GM23338 (cell line): Measurements from ENCODE around the gene IFNL2. TPM values are rescaled to one million over a fixed set of nuclear protein-coding genes. Genes with fewer than 3 reads are reported as not detected.

ENCODE experiments used
- ATAC-seq: fragments of 200-7000 bp; cut with Tn5 transposase; 3 replicates; pipeline ENCODE4 v1.9.1; 2020
- DNase-seq: peaks from one replicate; pipeline ENCODE4 v3.0.0-alpha.2; 2015; ENCODE audit warnings: low spot score
- H2AFZ ChIP-seq: fragments of 200-600 bp; sonication (generic); 2 replicates; pipeline ENCODE4 v1.8.0; 2016; ENCODE audit warnings: antibody characterized with exemption, mild to moderate bottlenecking, moderate library complexity
- H3F3A ChIP-seq: fragments of 200-600 bp; sonication (generic); replicated peaks from 2 replicates; pipeline ENCODE4 v1.8.0; 2017; ENCODE audit warnings: antibody characterized with exemption, mixed run types, low read depth
- H3K27ac ChIP-seq: fragments of 200-600 bp; sonication (generic); 2 replicates; pipeline ENCODE4 v1.6.1; 2016; ENCODE audit warnings: low read depth
- H3K27me3 ChIP-seq: fragments of 200-600 bp; sonication (generic); 2 replicates; pipeline ENCODE4 v1.8.0; 2016; ENCODE audit warnings: mild to moderate bottlenecking, mixed run types, moderate library complexity; ENCODE audit not compliant: insufficient read depth
- H3K36me3 ChIP-seq: fragments of 200-600 bp; sonication (generic); 2 replicates; pipeline ENCODE4 v1.8.0; 2016; ENCODE audit warnings: mild to moderate bottlenecking; ENCODE audit not compliant: insufficient read depth
- H3K4me1 ChIP-seq: fragments of 200-600 bp; sonication (generic); 2 replicates; pipeline ENCODE4 v1.8.0; 2016; ENCODE audit warnings: mild to moderate bottlenecking, moderate library complexity; ENCODE audit not compliant: insufficient read depth
- H3K4me2 ChIP-seq: fragments of 200-600 bp; sonication (generic); 2 replicates; pipeline ENCODE4 v1.7.1; 2017; ENCODE audit warnings: mixed run types
- H3K4me3 ChIP-seq: fragments of 200-600 bp; sonication (generic); 2 replicates; pipeline ENCODE4 v1.6.1; 2016; ENCODE audit warnings: mixed run types
- H3K79me2 ChIP-seq: fragments of 200-600 bp; sonication (generic); replicated peaks from 2 replicates; pipeline ENCODE4 v1.8.0; 2017; ENCODE audit warnings: mild to moderate bottlenecking; ENCODE audit not compliant: insufficient read depth
- H3K9me2 ChIP-seq: fragments of 200-600 bp; sonication (generic); 2 replicates; pipeline ENCODE4 v1.8.0; 2017; ENCODE audit not compliant: insufficient read depth
- H4K20me1 ChIP-seq: fragments of 200-600 bp; sonication (generic); replicated peaks from 2 replicates; pipeline ENCODE4 v1.8.0; 2017; ENCODE audit warnings: mild to moderate bottlenecking; ENCODE audit not compliant: insufficient read depth
- H3K27ac Mint-ChIP-seq: 2 replicates; pipeline ENCODE4 v1.8.0; 2020; ENCODE audit warnings: inconsistent platforms, mild to moderate bottlenecking, moderate library complexity, mixed read lengths
- H3K27me3 Mint-ChIP-seq: 3 replicates; pipeline ENCODE4 v1.8.0; 2022; ENCODE audit warnings: low read depth, mild to moderate bottlenecking, moderate library complexity, mixed read lengths, inconsistent platforms; ENCODE audit not compliant: insufficient read depth, poor library complexity
- H3K36me3 Mint-ChIP-seq: 3 replicates; pipeline ENCODE4 v1.8.0; 2021; ENCODE audit warnings: low read depth, mild to moderate bottlenecking, inconsistent platforms, moderate library complexity, mixed read lengths
- H3K4me1 Mint-ChIP-seq: 3 replicates; pipeline ENCODE4 v1.8.0; 2020; ENCODE audit warnings: mild to moderate bottlenecking, inconsistent platforms, mixed read lengths
- H3K4me3 Mint-ChIP-seq: 3 replicates; pipeline ENCODE4 v1.8.0; 2021; ENCODE audit warnings: moderate library complexity, mild to moderate bottlenecking, inconsistent platforms, mixed read lengths
- H3K9me3 Mint-ChIP-seq: 3 replicates; pipeline ENCODE4 v1.8.0; 2020; ENCODE audit warnings: moderate library complexity, mild to moderate bottlenecking, inconsistent platforms, mixed read lengths
- CREB1 ChIP-seq: fragments of 250-450 bp; sonication (Bioruptor Pico); IDR thresholded peaks from 2 replicates; pipeline ENCODE4 v1.5.0; 2020; ENCODE audit warnings: low read depth, mild to moderate bottlenecking, moderate library complexity
- EZH2 ChIP-seq: fragments of 200-600 bp; sonication (generic); IDR thresholded peaks from one replicate; pipeline ENCODE4 v1.8.0; 2017; ENCODE audit warnings: antibody characterized with exemption, mild to moderate bottlenecking, low read depth; ENCODE audit not compliant: unreplicated experiment
- EZH2phosphoT487 ChIP-seq: fragments of 200-600 bp; sonication (generic); IDR thresholded peaks from one replicate; pipeline ENCODE4 v1.8.1; 2018; ENCODE audit warnings: antibody characterized with exemption; ENCODE audit not compliant: unreplicated experiment
- JUNB ChIP-seq: IDR thresholded peaks from one replicate; pipeline ENCODE4 v1.6.1; 2016; ENCODE audit warnings: antibody characterized with exemption; ENCODE audit not compliant: unreplicated experiment
- NANOG ChIP-seq: IDR thresholded peaks from 2 replicates; pipeline ENCODE4 v1.6.1; 2016; ENCODE audit warnings: antibody characterized with exemption, borderline replicate concordance
- POLR2AphosphoS5 ChIP-seq: IDR thresholded peaks from 2 replicates; pipeline ENCODE4 v1.6.1; 2016; ENCODE audit warnings: antibody characterized with exemption, low read depth
- ZNF114 ChIP-seq: fragments of 250-450 bp; sonication (Bioruptor Pico); IDR thresholded peaks from 2 replicates; pipeline ENCODE4 v1.5.0; 2020; ENCODE audit warnings: mild to moderate bottlenecking, moderate library complexity
- ZNF331 ChIP-seq: fragments of 250-450 bp; sonication (Bioruptor Pico); IDR thresholded peaks from 2 replicates; pipeline ENCODE4 v1.5.0; 2020; ENCODE audit warnings: low read depth, mild to moderate bottlenecking, moderate library complexity
- polyA plus RNA-seq: library from polyadenylated mRNA; unstranded; fragments of >200 nt; fragmentation: Nextera tagmentation; extraction: Ambion mirVana; gene quantifications from 2 replicates; pipeline ENCODE4 v1.2.1, GENCODE V29; 2016
- total RNA-seq: library from RNA; depleted of rRNA; stranded (reverse); fragments of >200 nt; shearing (Covaris generic); gene quantifications from 2 replicates; pipeline ENCODE4 v1.2.3, GENCODE V29; 2014
- TF ChIP-seq, protein P1 (sequence below): fragments of 250-450 bp; sonication (Bioruptor Pico); IDR thresholded peaks from 2 replicates; pipeline ENCODE4 v1.5.0; 2020; ENCODE audit warnings: mild to moderate bottlenecking, moderate library complexity
- TF ChIP-seq, protein P2 (sequence below): IDR thresholded peaks from 2 replicates; pipeline ENCODE4 v1.6.1; 2016; ENCODE audit warnings: antibody characterized with exemption
- TF ChIP-seq, protein P3 (sequence below): IDR thresholded peaks from one replicate; pipeline ENCODE4 v1.6.1; 2018; ENCODE audit warnings: antibody characterized with exemption; ENCODE audit not compliant: unreplicated experiment

Gene IFNL2
- total and polyA plus RNA-seq, 2 experiments from 2014 or later, result not detected

DNA sequence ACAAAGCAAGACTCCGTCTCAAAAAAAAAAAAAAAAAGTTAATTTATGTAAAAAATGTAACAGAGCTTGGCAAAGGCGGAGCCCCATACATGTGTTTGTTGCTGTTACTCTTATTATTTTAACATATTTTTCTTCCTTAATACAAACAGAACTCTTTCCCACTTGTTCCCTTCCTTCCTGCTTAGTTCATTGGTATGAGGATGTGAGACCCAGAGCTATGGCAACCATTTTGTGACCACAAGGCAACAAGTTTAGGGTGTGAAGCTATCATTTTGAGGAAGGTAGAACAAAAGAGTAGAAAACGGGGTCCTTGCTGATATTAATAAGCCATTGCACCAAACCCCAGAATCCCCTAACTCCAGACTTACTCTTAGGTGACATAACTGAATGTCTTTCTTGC, 33.4 kb downstream of the IFNL2 start (continued):
- TF ChIP-seq, protein P1, sequence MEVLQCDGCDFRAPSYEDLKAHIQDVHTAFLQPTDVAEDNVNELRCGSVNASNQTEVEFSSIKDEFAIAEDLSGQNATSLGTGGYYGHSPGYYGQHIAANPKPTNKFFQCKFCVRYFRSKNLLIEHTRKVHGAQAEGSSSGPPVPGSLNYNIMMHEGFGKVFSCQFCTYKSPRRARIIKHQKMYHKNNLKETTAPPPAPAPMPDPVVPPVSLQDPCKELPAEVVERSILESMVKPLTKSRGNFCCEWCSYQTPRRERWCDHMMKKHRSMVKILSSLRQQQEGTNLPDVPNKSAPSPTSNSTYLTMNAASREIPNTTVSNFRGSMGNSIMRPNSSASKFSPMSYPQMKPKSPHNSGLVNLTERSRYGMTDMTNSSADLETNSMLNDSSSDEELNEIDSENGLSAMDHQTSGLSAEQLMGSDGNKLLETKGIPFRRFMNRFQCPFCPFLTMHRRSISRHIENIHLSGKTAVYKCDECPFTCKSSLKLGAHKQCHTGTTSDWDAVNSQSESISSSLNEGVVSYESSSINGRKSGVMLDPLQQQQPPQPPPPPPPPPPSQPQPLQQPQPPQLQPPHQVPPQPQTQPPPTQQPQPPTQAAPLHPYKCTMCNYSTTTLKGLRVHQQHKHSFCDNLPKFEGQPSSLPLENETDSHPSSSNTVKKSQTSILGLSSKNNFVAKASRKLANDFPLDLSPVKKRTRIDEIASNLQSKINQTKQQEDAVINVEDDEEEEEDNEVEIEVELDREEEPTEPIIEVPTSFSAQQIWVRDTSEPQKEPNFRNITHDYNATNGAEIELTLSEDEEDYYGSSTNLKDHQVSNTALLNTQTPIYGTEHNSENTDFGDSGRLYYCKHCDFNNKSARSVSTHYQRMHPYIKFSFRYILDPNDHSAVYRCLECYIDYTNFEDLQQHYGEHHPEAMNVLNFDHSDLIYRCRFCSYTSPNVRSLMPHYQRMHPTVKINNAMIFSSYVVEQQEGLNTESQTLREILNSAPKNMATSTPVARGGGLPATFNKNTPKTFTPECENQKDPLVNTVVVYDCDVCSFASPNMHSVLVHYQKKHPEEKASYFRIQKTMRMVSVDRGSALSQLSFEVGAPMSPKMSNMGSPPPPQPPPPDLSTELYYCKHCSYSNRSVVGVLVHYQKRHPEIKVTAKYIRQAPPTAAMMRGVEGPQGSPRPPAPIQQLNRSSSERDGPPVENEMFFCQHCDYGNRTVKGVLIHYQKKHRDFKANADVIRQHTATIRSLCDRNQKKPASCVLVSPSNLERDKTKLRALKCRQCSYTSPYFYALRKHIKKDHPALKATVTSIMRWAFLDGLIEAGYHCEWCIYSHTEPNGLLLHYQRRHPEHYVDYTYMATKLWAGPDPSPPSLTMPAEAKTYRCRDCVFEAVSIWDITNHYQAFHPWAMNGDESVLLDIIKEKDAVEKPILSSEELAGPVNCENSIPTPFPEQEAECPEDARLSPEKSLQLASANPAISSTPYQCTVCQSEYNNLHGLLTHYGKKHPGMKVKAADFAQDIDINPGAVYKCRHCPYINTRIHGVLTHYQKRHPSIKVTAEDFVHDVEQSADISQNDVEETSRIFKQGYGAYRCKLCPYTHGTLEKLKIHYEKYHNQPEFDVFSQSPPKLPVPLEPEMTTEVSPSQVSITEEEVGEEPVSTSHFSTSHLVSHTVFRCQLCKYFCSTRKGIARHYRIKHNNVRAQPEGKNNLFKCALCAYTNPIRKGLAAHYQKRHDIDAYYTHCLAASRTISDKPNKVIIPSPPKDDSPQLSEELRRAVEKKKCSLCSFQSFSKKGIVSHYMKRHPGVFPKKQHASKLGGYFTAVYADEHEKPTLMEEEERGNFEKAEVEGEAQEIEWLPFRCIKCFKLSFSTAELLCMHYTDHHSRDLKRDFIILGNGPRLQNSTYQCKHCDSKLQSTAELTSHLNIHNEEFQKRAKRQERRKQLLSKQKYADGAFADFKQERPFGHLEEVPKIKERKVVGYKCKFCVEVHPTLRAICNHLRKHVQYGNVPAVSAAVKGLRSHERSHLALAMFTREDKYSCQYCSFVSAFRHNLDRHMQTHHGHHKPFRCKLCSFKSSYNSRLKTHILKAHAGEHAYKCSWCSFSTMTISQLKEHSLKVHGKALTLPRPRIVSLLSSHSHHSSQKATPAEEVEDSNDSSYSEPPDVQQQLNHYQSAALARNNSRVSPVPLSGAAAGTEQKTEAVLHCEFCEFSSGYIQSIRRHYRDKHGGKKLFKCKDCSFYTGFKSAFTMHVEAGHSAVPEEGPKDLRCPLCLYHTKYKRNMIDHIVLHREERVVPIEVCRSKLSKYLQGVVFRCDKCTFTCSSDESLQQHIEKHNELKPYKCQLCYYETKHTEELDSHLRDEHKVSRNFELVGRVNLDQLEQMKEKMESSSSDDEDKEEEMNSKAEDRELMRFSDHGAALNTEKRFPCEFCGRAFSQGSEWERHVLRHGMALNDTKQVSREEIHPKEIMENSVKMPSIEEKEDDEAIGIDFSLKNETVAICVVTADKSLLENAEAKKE (CRISPR knock-in tag), result no peak
- TF ChIP-seq JUNB, result no peak
- no peak for TF ChIP-seq NANOG
- no peak for TF ChIP-seq POLR2AphosphoS5
- no peak for TF ChIP-seq ZNF331

DNA sequence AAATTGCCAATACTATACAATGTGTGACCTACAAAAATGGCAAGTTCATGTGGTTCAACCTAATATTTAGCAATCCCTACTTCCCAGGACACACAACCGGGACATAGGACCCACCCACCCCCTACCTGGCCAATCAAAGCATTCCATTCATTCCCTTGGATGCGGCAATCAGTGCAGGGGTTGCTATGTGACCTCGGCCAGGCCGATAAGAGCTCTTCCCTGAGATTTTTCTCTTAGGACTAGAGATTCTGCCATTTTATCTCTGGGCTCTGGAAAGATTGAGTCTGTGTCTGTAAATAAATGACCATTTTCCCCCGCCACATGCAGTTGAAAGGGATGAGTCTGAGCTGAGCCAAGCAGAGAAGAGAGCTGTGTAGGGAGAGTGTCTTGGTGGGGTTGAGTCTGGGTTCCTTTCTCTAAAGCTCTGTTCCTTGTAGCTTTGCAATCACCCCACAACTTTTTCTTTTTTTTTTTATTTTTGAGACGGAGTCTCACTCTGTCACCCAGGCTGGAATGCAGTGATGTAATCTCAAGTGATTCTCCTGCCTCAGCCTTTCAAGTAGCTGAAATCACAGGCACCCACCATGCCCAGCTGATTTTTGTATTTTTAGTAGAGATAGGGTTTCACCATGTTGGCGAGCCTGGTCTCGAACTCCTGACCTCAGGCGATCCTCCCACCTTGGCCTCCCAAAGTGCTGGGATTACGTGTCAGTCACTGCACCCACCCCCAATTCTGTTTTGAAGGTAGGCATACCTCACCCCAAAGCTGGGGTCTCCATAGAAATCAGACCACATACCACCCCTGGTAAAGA, 35.4 kb downstream of the IFNL2 start:
- H3K4me3 Mint-ChIP-seq, result no peak overlapping the region; the same call in 2 of the 3 replicates
- H3K27ac Mint-ChIP-seq, result no peak overlapping the region
- TF ChIP-seq ZNF114 (CRISPR knock-in tag) (no peak), NANOG (no peak), EZH2phosphoT487 (no peak), EZH2 (no peak), CREB1 (no peak), JUNB (no peak), POLR2AphosphoS5 (no peak), ZNF331 (no peak)
- TF ChIP-seq, protein P2, sequence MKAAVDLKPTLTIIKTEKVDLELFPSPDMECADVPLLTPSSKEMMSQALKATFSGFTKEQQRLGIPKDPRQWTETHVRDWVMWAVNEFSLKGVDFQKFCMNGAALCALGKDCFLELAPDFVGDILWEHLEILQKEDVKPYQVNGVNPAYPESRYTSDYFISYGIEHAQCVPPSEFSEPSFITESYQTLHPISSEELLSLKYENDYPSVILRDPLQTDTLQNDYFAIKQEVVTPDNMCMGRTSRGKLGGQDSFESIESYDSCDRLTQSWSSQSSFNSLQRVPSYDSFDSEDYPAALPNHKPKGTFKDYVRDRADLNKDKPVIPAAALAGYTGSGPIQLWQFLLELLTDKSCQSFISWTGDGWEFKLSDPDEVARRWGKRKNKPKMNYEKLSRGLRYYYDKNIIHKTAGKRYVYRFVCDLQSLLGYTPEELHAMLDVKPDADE, result no peak
- TF ChIP-seq, protein P3, sequence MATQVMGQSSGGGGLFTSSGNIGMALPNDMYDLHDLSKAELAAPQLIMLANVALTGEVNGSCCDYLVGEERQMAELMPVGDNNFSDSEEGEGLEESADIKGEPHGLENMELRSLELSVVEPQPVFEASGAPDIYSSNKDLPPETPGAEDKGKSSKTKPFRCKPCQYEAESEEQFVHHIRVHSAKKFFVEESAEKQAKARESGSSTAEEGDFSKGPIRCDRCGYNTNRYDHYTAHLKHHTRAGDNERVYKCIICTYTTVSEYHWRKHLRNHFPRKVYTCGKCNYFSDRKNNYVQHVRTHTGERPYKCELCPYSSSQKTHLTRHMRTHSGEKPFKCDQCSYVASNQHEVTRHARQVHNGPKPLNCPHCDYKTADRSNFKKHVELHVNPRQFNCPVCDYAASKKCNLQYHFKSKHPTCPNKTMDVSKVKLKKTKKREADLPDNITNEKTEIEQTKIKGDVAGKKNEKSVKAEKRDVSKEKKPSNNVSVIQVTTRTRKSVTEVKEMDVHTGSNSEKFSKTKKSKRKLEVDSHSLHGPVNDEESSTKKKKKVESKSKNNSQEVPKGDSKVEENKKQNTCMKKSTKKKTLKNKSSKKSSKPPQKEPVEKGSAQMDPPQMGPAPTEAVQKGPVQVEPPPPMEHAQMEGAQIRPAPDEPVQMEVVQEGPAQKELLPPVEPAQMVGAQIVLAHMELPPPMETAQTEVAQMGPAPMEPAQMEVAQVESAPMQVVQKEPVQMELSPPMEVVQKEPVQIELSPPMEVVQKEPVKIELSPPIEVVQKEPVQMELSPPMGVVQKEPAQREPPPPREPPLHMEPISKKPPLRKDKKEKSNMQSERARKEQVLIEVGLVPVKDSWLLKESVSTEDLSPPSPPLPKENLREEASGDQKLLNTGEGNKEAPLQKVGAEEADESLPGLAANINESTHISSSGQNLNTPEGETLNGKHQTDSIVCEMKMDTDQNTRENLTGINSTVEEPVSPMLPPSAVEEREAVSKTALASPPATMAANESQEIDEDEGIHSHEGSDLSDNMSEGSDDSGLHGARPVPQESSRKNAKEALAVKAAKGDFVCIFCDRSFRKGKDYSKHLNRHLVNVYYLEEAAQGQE, result no peak

More for the DNA sequence above, 35.4 kb downstream of the IFNL2 start:
- Histone ChIP-seq H3K4me2 (peak overlapping the region; percentile 49; the same call in 1 of the 2 replicates), H3K27ac (no peak overlapping the region), H3K4me3 (no peak overlapping the region), H3K4me1 (peaks cover 23% of the 10 kb centered on the region), H3K9me2 (no peaks in the 10 kb centered on the region), H3K79me2 (no peaks in the 10 kb centered on the region), H3K27me3 (peaks cover 23% of the 10 kb centered on the region), H2AFZ (0 out of 2 replicates have a peak overlapping the region, but pooled peaks have one; percentile 0), H3K36me3 (no peaks in the 10 kb centered on the region), H4K20me1 (peaks cover 6% of the 10 kb centered on the region; the same call in 1 of the 2 replicates), H3F3A (0 out of 2 replicates have a peak, but pooled peaks cover 6% of the 10 kb centered on the region)
- ATAC-seq (peak; percentile 21), DNase-seq (peak; percentile 87)
- H3K27me3 Mint-ChIP-seq, result peaks cover 26% of the 10 kb centered on the region
- H3K4me1 Mint-ChIP-seq, result peaks cover 30% of the 10 kb centered on the region
- no peaks in the 10 kb centered on the region; the same call in 2 of the 3 replicates for H3K36me3 Mint-ChIP-seq
- H3K9me3 Mint-ChIP-seq, result no peaks in the 10 kb centered on the region
